Stimulated activated CD8-positive, alpha-beta memory T cell treated with anti-CD3 and anti-CD28 coated beads, Interleukin-12 subunit alpha, Interleukin-12 subunit beta, amount 100 ng/mL, for 4 hours (primary cell): Measurements from ENCODE around the gene XPO6.

Experiments
- DNase-seq: peaks from one replicate; pipeline ENCODE4 v3.0.0-alpha.2; 2020; ENCODE audit warnings: low read depth

The XPO6 gene

DNA sequence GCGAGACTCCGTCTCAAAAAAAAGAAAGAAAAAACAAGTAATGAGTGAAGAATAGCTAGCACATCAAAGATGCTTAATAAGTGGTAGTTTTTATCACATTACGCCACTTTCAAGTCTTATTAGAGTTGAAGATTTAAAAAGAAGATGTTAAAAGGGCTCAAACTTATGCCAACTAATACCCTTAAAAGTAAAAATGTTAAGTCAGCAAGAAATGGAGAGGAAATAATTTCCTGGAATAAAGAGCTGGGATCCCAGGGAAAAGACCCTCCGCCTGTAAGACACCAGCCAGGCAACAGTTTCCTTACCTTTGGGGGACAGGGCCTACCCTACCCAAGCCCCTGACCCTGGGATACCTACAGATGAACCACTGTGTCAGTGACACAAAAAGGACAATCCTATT lies 3.6 kb downstream of the XPO6 start:
- no peak for DNase-seq

DNA sequence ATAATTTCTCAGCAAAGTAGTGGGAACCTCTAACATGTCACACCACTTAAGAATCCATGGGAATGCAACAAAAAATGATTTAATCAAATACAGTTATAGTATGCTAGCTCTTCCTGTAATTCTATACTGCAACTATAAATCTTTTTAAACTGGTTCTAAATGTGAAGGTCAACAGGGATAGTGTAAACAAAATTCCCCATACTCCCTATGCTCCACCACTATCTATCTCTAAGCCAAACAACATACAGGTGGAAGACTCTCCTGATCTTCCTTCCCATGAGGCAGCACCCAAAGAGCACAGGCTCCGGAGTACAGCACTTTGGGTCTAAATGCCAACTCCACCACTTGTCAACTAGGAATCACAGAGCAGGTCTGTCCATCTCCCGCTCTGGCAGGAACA lies 4.4 kb downstream of the XPO6 start:
- no peak for DNase-seq

DNA sequence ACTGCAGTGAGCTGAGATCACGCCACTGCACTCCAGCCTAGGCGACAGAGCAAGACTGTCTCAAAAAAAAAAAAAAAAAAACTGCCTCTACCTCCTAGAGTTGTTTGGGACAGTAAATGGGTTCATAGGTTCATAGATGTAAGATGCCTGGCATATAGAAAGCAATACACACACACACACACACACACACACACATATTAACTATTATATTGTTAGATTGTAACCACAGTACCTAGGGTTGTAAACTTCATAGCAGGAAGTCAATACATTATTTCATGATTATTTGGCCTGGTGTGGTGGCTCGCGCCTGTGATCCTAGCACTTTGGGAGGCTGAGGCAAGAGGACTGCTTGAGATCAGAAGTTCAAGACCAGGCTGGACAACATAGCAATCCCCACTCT lies 5.8 kb downstream of the XPO6 start:
- no peak for DNase-seq

DNA sequence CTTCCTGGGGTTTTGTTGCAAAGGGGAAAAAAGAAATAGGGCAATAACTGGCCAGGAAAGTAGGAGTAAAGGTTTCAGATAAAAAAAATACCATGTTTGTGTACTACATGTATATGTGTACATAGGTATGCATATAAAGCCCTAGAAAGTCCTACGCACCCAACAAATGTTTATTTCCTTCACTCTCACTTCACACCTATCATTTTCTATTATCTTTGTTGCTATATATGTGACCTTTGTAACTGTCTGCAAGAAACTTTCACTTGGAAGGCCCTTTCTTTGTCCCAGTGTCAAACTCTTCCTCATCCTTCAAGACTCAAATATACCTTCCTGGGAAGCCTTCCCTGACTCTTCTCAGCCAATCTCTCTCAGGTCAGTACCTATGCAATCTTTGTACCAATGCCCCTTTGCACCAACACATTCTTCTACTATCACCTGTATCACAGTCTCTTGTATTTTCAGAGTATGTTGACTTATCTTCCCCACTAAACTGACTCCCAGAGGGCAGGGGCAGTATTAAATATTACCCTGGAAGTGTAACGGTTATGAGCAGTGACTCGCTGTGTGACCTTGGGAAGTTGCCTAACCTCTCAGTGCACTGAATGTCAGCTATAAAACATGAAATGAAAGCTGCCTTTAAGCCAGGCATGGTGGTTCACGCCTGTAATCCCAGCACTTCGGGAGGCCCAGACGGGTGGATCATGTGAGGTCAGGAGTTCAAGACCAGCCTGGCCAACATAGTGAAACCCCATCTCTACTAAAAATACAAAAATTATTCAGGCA lies 6.5 kb downstream of the XPO6 start:
- DNase-seq: no peak

DNA sequence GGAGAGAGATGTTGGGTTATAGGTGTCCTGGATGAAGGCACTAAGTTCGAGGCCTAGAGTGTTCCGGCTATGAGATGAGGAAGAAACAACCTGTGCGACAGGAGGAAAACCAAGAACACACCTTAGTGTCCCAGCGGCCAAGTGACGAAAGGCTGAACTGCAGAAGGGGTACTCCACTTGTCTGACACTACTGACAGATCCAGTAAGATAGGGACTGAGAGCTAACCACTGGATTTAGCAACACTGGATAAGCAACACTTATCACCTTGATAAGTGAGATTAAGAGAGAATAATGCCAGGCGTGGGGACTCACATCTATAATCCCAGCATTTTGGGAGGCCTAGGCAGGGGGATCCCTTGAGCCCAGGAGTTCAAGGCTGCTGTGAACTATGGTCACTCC lies 7.1 kb downstream of the XPO6 start:
- DNase-seq: no peak

DNA sequence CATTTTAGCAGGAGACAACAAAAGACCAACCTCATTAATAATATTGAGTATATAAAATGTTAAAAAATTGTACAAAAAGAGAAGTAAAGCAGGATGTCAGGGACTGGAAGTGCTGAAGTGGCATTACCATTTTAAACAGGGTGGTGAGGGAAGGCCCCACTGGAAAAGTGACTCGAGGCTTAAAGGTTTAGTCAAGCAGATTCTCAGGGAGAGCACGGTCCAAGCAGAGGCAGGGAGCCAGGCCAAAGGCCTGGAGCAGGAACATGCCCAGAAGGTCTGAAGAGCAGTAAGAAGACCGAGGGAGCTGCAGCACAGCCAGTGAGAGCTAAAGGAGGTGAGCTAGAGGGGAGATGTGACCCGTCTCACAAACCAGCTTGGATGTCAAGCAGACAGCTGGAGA lies 7.6 kb downstream of the XPO6 start:
- DNase-seq: no peak

DNA sequence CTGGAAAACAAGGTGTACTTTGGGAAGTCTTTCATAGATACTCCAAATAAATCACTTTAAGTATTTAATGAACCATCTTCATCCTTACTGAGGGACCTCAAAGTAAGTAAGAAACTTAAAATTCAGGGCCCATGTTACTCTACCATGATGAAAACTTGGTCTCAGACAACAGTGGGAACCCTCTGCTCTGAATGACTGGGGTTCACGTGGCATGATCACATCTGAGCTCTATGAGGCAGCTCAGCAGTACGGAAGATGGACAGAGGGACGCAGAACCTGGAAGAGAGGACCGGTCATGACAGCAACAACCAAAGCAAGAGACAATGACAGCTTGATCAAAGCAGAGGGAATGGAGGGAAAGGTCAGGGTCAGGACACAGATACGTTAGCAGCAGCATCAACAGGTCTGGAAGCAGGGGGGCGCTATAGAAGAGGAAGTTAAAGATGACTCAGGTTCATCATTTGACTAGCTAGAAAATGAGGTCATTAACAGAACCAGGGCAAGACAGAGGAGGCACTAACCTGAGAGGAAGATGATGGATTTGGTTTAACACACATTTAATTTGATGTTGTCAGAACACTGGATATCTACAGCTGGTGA lies 9.5 kb downstream of the XPO6 start:
- DNase-seq: no peak

DNA sequence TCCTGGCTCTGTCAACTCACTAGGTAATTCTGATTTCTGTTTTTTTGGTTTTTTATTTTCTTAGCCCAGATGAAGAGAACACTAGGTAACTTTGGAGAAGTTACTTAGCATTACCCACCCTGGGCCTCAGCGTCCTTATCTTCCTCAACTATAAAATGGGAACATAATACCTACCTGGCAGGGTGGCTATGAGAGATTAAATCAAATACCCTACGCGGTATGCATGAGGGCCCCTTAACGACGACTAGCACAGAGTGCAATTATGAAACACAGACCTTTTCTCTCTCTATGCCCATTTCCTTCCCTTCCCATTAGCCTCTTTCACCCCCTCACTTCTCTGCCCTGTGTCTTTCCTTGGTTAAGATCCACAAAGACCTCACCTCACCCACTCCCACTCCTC lies 11.1 kb downstream of the XPO6 start:
- DNase-seq: no peak

DNA sequence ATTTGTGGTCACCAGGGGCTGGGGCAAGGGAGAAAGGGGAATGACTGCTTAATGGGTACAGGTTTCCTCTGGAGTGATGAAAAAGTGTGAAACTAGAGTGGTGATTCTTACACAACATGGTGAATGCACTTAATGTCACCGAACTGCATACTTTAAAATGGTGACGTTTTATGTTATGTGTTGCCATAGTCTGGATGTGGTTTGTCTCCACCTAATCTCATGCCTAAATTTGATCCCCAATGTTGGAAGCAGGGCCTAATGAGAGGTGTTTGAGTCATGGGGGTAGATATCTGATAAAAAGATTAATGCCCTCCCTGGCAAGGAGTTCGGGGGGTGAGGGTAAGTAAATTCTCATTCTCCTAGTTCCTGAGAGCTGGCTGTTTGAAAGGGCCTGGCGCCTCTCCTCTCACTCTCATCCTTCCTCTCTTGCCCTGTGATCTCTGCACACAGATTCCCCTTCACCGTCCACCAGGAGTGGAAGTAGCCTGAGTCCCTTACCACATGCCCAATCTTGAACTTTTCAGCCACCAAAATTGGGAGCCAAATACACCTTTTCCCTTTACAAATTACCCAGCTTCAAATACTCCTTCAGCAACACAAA lies 15.3 kb downstream of the XPO6 start:
- DNase-seq: no peak

DNA sequence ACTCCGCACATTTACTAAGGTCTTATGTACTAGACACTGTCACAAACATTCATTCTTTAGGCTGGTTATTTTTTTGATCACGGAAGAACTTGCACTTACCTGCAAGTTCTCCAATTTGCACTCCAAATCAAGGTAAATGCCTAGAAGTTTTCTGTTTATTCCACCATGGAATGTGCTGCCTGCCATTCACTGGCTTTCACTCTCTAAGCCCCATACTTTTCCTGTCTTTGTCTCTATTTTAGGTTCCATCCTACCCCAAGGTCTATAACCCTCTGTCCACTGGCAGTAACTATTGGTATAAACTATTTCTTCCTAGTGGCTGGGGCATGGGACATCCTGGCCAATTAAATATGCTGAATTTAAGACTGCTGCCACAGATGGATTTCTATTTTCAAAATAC lies 15.9 kb downstream of the XPO6 start:
- no peak for DNase-seq

DNA sequence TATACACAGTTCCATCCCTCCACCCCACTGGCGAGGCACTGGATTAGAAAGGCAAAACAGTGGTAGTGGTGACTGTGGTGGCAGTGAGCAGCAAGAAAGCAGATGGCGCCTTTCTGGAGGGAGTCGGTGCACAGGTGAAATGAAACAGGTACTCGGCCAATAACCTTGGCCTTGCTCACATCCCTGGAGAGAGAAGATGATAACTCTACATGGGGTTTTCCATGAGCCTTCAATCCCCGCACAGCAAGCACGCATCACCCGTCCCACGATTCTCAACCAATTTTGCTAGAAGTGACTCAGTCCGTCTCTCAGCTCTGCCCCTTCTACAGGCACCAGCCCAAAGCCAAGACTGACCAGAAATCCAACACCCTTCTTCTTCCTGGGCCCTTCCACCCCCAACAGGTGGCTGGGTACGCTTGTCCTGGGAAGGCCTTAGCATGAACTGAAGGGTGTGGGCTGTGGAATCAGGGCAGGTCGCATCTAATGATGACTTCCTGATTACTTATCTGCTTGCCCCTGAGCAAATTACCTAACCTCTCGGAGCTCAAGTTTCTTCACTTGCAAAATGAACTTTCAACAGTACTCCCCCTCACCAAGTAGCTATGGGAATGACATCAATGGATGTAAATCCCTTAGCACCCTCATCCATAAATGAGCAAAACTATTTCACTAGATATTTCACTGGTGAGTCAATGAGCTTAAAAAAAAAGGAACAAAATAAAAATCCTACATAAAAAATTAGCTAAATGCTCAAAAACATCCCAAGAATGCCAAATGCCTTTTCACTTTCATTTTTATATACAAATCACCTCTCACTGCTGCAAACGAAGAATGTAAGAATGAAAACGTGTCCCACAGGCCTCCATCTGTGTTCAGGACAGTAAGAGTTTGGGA lies 18.0 kb downstream of the XPO6 start:
- peak; percentile 14 for DNase-seq

DNA sequence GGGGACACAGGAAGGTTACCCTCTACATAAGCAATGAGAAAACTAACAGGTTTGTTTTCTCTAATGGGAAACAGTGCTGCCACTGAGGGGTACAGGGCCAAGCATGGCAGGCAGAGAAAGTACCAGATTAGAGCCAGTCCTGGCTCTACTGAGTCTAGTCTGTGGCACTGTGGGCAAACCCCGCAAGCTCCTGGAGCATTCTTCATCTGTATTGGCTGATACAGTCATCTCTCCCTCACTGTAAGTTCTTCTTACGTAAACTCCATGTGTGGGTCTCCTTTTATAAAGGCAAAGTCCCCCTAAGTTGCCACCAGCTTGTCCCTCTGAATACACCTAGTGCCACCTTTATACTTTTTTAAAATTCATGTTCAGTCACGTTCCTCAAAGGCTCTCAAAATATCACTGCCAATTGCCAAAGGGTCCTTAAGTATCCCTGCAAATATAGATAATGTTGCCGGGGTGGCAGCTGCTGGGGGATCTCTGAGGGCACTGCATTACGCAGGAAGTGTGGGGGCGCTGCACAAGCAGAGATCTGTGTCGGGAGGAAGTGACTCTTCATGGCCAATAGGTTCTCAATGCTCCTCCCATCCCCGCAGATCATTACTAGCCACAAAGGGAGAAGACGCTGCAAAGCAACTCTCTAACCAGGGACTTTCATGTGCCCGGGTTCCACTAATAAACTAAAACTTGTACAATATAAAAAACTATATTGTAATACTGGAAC lies 18.8 kb downstream of the XPO6 start:
- DNase-seq: peak; percentile 62

DNA sequence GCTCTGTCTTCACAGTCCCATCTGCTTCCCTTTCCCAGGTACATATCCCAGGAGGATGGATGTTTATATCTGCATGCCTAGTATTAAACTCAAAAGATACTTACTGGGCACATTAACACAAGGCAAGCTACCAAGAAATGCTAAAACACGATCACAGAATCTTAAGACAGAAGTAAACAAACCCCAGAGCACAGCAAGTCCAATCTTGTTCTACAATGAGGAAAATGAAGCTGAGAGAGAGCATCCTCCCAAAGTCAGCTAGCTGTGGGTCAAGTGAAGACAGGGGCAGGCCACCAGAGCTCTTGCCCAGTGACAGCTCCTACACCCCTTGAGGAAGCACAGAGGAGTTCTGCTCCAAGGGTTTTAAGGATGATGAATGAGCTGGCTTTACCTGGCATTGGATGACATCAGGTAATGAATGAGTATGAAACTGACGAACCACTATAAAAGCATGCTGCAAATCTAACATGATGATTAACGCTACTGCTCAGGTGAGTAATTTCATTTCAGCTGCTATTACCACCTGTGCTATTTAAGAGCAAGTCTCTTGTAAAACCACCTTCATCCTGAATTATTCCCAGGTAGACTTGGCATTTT lies 20.3 kb downstream of the XPO6 start:
- DNase-seq: no peak

DNA sequence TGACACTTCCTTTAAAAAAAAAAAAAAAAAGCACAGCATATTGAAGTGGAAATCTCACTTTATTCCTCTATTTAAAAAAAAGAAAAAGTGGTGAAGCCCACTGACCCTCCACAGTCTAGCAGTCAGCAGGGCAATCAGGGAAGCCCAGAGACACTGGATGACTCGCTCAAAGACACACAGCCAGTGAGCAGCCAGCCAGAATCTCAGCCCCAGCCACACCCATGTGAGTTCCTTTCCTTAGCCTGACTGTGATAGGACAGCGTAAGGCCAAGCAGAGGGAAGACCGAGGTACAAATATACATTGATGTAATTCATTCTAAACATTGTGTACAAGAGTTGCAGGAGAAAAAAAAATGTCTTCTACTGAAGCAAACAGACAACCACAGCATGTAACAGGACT lies 22.5 kb downstream of the XPO6 start:
- DNase-seq: no peak

DNA sequence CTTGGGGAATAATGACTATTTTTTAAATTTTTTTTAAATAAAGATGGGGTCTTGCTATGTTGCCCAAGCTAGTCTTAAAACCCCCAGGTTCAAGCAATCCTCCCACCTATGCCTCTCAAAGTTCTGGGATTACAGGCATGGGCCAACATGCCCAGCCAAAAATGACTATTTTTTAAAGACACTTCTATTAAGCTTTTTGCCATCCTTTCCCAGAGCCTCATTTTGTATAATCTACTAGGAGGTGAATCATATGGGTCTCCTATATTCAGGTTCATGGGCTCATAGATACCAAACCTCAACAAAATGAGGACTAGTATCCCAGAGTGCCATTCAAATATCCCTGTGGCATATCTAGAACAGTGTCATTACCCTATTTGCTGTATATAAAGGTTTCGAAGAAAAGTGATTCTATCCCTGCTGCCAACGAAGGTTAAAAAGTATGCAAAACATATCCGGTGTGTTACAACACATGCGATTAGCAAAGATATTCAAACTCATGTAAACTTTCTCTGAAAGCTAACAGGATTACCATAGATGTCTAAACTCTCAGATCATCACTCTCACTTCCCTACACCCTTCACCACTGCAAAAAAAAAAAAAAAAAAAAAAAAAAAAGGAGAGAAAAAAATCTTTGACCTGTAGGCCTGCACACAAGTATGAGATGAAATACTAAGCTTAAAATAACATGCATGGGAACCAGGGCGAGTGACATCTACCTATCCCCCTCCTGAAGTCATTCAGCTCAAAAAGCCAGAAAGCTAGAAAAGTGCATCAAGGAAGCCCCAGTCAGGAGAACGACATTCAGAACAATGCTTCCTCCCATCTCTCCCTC lies 23.5 kb downstream of the XPO6 start:
- no peak for DNase-seq

DNA sequence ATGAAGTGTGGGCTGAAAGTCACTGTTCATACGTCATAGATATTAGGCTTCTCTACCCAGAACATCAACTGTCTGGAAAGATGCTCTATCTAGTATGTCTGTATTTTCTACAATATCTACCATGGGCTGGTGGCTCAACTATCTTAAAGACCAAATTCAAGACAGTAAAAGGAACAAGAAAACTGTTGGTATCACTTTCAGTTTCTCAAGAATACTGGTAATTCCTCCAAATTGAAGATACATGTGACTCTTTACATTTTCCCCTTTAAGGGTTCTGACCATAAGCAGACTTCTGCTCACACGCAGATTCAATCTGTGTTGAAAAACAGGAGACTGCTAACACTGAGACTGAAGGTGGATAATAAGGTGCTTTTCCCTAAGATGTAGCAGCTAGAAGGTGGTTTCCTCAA lies 24.2 kb downstream of the XPO6 start:
- no peak for DNase-seq

DNA sequence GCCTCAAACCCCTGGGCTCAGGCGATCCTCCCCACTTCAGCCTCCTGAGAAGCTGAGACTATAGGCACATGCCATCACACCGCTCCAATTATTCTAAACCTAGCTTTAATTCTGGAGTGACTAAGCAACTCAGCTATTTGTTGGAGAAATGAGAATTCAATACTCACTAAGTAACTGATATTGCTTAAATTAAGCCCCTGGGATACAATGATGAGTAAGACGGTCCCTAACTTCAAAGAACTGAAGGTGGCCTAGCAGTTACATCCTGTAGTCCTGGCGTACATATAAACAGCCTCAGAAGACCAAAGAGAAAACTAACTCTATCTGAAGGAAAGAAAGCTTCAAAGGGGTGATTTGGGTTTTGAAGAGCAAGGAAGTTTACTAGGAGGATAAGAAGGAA lies 25.0 kb downstream of the XPO6 start:
- DNase-seq: no peak

DNA sequence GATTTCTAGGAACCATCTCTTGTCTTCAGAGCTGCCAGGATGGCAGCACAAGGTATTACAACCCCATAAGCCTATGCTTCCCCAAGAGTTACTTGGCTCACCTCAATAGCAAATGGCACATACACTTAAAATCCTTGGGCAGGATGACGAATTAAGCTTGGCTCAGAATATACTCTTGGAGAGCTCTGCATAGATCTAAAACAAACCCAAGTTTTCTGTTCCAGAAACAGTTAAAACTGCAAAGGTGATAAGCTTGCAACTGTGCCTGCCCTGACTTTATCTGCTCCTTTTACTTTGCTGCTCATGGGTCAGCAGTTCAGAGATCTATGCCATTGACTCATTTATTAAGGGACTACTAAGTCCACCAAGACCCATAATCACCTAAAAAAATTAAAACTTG lies 26.1 kb downstream of the XPO6 start:
- no peak for DNase-seq

DNA sequence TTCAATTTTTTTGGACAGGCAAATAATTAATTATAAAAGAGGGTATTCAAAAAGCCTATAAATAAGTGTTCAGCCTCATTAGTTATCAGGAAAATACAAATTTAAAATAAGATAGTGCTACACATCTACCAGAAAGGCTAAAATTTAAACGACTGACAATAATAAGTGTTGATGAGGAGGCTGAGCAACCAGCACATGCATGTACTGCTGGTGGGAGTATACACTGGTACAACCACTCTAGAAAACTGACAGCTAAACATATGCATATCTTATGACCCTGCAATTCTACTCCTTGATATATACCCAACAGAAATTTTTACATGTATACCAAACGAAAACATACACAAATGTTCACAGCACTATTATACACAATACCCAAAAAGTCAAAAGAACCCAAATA lies 27.1 kb downstream of the XPO6 start:
- DNase-seq: no peak

DNA sequence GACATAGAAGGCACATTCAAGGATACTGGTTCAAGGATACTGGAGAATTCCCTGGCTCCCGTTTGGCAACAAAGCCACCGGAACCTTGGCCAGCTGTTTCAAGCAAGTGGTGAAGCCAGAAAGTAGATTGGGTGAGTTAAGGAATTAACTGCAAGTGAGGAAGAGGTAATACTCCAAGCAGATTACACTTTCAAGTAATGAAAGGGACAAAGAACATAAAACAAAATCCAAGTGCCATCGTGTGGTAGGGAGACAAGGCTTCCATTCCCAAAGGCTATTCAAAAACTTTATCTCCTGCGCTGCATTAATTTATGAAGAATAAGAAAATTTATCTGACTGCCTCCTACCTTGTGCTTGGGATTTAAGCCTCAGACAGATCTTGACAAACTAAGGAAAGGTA lies 27.8 kb downstream of the XPO6 start:
- no peak for DNase-seq

DNA sequence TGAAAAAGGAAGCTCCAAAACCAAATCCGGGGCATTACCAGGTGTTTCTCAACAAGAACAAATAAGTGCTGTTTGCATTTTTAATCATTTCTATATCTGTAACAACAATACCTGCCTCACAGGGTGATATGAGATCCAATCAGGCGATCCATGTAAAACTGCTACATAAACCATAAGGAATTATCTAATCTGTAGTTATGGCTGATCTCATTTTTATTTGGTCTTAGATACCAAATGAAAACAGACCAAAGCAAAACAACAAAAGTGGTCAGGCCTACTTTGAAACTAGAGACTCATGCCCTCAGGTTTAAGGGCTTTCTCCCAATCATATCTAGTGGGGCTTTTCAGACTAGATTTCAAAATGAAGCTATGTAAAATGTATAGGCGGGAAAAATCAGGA lies 28.3 kb downstream of the XPO6 start:
- DNase-seq: no peak
